Activated CD4-positive, alpha-beta memory T cell treated with anti-CD3 and anti-CD28 coated beads, Interleukin-2, amount 10 ng/mL, durations not matched to agents 7 days and 5 days (primary cell): ENCODE measurements around the gene SLCO2A1. TPM values are rescaled to one million over a fixed set of nuclear protein-coding genes. Genes with fewer than 3 reads are reported as not detected.

Experiments
- CTCF ChIA-PET: fragments of 350-600 bp; sonication (Branson Sonifier 250); formaldehyde crosslinking; loops from one replicate; lab custom pipeline; 2021; ENCODE audit warnings: antibody characterized with exemption, inconsistent platforms; lab: Charles Lee
- POLR2A ChIA-PET: fragments of 350-600 bp; sonication (Branson Sonifier 250); formaldehyde crosslinking; loops from one replicate; lab custom pipeline; 2021; ENCODE audit warnings: antibody characterized with exemption; lab: Charles Lee
- DNase-seq: peaks from one replicate; pipeline ENCODE4 v3.0.0-alpha.2; 2020
- H3K27ac Mint-ChIP-seq: one replicate; pipeline ENCODE4 v1.8.0; 2021; ENCODE audit warnings: mild to moderate bottlenecking, mixed read lengths
- H3K27me3 Mint-ChIP-seq: one replicate; pipeline ENCODE4 v1.8.0; 2021; ENCODE audit warnings: mixed read lengths
- H3K36me3 Mint-ChIP-seq: one replicate; pipeline ENCODE4 v1.8.0; 2021; ENCODE audit warnings: low read depth, mixed read lengths
- H3K4me1 Mint-ChIP-seq: one replicate; pipeline ENCODE4 v1.8.0; 2021; ENCODE audit warnings: mixed read lengths
- H3K4me3 Mint-ChIP-seq: one replicate; pipeline ENCODE4 v1.8.0; 2021; ENCODE audit warnings: mild to moderate bottlenecking, mixed read lengths
- H3K9me3 Mint-ChIP-seq: one replicate; pipeline ENCODE4 v1.8.0; 2021; ENCODE audit warnings: mixed read lengths
- total RNA-seq, 2 experiments: library from RNA; stranded (reverse); gene quantifications; one replicate each; pipeline ENCODE4 v1.2.3, GENCODE V29; 2021

Gene SLCO2A1
- total RNA-seq, 2 experiments from 2014 or later = not detected

- Mint-ChIP-seq H3K9me3 (no peaks in the 10 kb centered on the region), H3K27me3 (peaks cover 17% of the 10 kb centered on the region), H3K4me1 (no peaks in the 10 kb centered on the region), H3K4me3 (no peak overlapping the region), H3K27ac (no peak overlapping the region), H3K36me3 (no peaks in the 10 kb centered on the region)
- ChIA-PET CTCF (no interaction called here), POLR2A (no interaction called here)
- DNase-seq = no peak
These were observed 31.7 kb downstream of the SLCO2A1 start for GRCh38 chr3:133997871-133998635.

DNA sequence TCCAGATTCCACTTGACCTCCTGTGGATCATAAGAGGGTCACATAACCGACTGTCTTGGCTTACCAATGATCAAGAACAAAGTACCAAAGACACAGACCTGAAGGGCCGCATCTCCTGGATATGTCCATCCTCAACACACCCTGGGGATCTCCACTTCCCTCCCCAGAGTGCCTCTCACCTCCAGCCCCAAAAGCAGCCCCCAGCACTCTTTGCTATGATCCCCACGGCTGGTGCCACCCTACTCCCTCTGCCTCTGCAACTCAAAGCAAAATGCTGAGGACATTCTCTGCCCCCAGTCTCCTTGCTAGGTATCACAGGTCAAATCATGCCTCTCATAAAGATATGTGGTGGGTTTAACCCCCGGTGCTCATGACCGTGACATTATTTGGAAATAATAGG, 32.7 kb downstream of the SLCO2A1 start:
- CTCF ChIA-PET = no interaction called here
- Mint-ChIP-seq H3K4me3 (no peak overlapping the region), H3K4me1 (no peaks in the 10 kb centered on the region), H3K27ac (no peak overlapping the region), H3K36me3 (no peaks in the 10 kb centered on the region), H3K9me3 (no peaks in the 10 kb centered on the region), H3K27me3 (peaks cover 17% of the 10 kb centered on the region)
- no peak for DNase-seq
- POLR2A ChIA-PET = no interaction called here

DNA sequence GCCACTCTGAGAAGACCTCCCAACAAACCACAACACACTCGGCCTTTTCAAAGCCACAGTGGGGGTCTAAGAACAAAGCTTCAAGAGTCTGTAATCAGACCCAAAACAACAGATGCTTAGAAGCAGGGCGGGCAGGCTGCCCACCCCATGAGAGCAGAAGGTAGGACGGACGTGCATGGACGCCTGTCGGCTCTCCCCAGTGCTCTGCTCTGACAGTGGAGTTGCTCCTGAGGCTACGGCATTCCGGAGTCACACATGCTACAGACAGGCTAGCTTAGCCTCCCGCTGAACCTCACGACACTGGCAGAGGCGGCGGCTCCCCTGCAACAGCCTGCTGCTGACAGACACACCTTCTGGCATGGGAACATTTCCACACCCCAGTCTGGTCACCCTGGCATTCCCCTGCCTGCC, 33.5 kb downstream of the SLCO2A1 start:
- Mint-ChIP-seq H3K27me3 (peaks cover 17% of the 10 kb centered on the region), H3K9me3 (no peaks in the 10 kb centered on the region), H3K4me1 (no peaks in the 10 kb centered on the region), H3K36me3 (no peaks in the 10 kb centered on the region), H3K4me3 (no peak overlapping the region), H3K27ac (no peak overlapping the region)
- no peak for DNase-seq
- ChIA-PET POLR2A (no interaction called here), CTCF (no interaction called here)

GRCh38 chr3:133995264-133995663, 34.5 kb downstream of the SLCO2A1 start:
- no peak for DNase-seq
- ChIA-PET POLR2A (no interaction called here), CTCF (no interaction called here)
- Mint-ChIP-seq H3K27ac (no peak overlapping the region), H3K36me3 (no peaks in the 10 kb centered on the region), H3K4me3 (no peak overlapping the region), H3K27me3 (peaks cover 17% of the 10 kb centered on the region), H3K4me1 (no peaks in the 10 kb centered on the region), H3K9me3 (no peaks in the 10 kb centered on the region)

- no peak overlapping the region for H3K4me3 Mint-ChIP-seq
- ChIA-PET CTCF (no interaction called here), POLR2A (no interaction called here)
- H3K27ac Mint-ChIP-seq = no peak overlapping the region
- H3K4me1 Mint-ChIP-seq = no peaks in the 10 kb centered on the region
- peaks cover 14% of the 10 kb centered on the region for H3K27me3 Mint-ChIP-seq
- DNase-seq = no peak
- H3K36me3 Mint-ChIP-seq = no peaks in the 10 kb centered on the region
- H3K9me3 Mint-ChIP-seq = no peaks in the 10 kb centered on the region
These were observed 35.4 kb downstream of the SLCO2A1 start for GRCh38 chr3:133994166-133994890.

- H3K4me3 Mint-ChIP-seq = no peak overlapping the region
- DNase-seq = no peak
- CTCF ChIA-PET = no interaction called here
- no peaks in the 10 kb centered on the region for H3K36me3 Mint-ChIP-seq
- POLR2A ChIA-PET = no interaction called here
- peaks cover 15% of the 10 kb centered on the region for H3K27me3 Mint-ChIP-seq
- H3K4me1 Mint-ChIP-seq = no peaks in the 10 kb centered on the region
- no peak overlapping the region for H3K27ac Mint-ChIP-seq
- H3K9me3 Mint-ChIP-seq = no peaks in the 10 kb centered on the region
These were observed 36.6 kb downstream of the SLCO2A1 start for GRCh38 chr3:133992951-133993620.

DNA sequence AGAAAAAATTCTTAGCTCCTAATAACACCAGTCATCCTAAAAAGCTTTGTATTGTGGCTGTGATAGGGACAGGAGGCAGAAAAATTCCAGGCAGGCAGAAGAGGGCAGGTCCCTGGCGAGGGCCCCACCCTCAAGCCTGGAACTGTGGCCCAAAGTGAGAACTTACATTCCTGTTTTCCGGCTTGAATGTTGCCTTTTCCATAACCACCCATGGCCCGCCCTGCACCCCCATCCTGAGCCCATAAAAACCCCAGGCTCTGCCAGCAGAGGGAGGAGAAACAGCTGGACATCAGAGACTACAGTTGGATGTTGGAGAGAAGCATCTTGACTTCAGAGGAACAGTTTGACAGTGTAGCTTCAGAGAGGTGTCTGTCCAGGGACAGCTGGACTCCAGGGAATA, 37.3 kb downstream of the SLCO2A1 start:
- Mint-ChIP-seq H3K36me3 (no peaks in the 10 kb centered on the region), H3K4me1 (no peaks in the 10 kb centered on the region), H3K4me3 (no peak overlapping the region), H3K27me3 (peaks cover 17% of the 10 kb centered on the region), H3K27ac (no peak overlapping the region), H3K9me3 (no peaks in the 10 kb centered on the region)
- no peak for DNase-seq
- ChIA-PET CTCF (no interaction called here), POLR2A (no interaction called here)

DNA sequence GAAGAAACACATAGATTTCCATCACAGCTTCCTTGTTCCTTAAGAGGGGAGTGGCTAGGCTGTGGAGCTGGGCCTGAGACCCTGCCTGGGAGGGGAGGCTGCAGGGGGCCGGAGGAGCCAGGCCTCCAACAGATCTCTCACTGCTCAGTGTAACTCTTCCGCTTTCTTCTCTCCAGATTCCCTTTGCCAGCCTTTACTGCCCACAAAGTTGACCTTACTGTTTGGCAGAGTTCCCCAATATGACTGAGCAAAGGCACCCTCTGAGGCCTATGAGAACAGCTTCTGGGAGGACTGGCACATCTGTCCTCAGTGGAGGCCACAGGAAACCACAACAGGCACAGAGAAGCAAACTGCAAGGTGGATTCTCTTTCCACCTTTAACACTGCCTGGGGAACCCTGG, 38.1 kb downstream of the SLCO2A1 start:
- no peak overlapping the region for H3K4me3 Mint-ChIP-seq
- H3K36me3 Mint-ChIP-seq = no peaks in the 10 kb centered on the region
- ChIA-PET POLR2A (no interaction called here), CTCF (no interaction called here)
- no peaks in the 10 kb centered on the region for H3K9me3 Mint-ChIP-seq
- no peaks in the 10 kb centered on the region for H3K4me1 Mint-ChIP-seq
- H3K27me3 Mint-ChIP-seq = peaks cover 18% of the 10 kb centered on the region
- DNase-seq = no peak
- no peak overlapping the region for H3K27ac Mint-ChIP-seq

DNA sequence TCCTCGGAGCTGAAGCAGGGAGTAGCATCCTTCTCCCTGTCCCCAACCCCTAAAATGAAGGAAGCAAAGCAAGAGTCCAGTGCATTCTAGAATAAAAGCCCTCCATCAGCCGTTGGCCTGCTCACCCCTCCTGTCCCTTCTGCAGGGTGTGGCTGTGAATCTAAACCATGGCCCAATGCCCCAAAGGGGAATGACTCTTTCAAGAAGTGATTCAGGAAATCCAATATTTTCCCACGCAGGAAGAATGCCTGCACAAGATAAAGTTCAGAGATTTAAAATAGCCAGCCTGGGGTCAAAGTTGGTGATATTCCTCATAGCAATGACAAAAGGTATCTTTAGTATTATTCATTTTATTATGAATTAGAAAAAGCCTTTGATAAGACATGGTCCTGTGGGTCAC, 38.5 kb downstream of the SLCO2A1 start:
- ChIA-PET POLR2A (no interaction called here), CTCF (no interaction called here)
- peaks cover 18% of the 10 kb centered on the region for H3K27me3 Mint-ChIP-seq
- no peaks in the 10 kb centered on the region for H3K9me3 Mint-ChIP-seq
- no peak overlapping the region for H3K27ac Mint-ChIP-seq
- H3K36me3 Mint-ChIP-seq = no peaks in the 10 kb centered on the region
- DNase-seq = no peak
- no peaks in the 10 kb centered on the region for H3K4me1 Mint-ChIP-seq
- H3K4me3 Mint-ChIP-seq = no peak overlapping the region

DNA sequence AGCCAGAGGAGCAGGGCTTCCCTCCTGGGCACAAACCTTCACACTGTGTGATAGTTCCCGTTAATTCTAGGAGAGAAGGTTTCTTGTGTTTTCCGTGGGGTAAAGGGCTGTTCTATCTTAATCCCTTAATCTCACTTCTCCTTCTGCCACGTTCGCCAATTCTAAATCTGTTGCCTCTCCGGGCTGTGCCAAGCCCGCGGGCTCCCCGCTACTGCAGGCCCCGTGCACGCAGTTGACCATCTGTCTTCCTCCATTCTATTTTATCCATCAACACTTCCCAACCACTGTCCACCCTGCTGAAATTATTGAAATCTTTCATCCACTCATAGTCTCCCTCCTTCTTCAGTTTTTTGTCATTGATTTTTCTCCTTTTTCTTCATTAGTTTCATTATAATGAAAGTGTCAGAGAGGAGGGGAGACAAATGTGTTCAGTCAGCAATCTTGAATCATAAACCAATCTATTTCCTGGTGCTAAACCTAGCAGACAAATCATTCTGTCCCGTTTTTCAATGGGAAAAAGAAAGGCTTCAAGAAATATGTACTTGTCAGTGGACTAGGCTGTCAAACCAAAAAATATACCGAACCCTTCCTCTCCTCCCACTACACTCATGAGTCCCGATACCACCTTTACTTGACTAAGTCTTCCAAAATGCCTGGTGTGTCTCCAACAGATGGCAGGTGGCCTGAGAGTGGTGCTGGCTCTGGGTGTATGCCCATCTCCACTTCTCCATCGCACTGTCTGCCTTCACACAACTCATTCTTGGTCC, 39.6 kb downstream of the SLCO2A1 start:
- ChIA-PET CTCF (no interaction called here), POLR2A (no interaction called here)
- no peak overlapping the region for H3K27ac Mint-ChIP-seq
- no peaks in the 10 kb centered on the region for H3K36me3 Mint-ChIP-seq
- H3K27me3 Mint-ChIP-seq = peaks cover 22% of the 10 kb centered on the region
- DNase-seq = no peak
- H3K4me1 Mint-ChIP-seq = no peaks in the 10 kb centered on the region
- H3K4me3 Mint-ChIP-seq = no peak overlapping the region
- H3K9me3 Mint-ChIP-seq = no peaks in the 10 kb centered on the region

- DNase-seq = no peak
- ChIA-PET POLR2A (no interaction called here), CTCF (no interaction called here)
- Mint-ChIP-seq H3K27me3 (peaks cover 20% of the 10 kb centered on the region), H3K4me3 (no peak overlapping the region), H3K36me3 (no peaks in the 10 kb centered on the region), H3K9me3 (no peaks in the 10 kb centered on the region), H3K27ac (no peak overlapping the region), H3K4me1 (no peaks in the 10 kb centered on the region)
These were observed 41.0 kb downstream of the SLCO2A1 start for GRCh38 chr3:133988631-133989161.

- H3K27ac Mint-ChIP-seq = no peak overlapping the region
- no peaks in the 10 kb centered on the region for H3K36me3 Mint-ChIP-seq
- no peaks in the 10 kb centered on the region for H3K9me3 Mint-ChIP-seq
- H3K27me3 Mint-ChIP-seq = peaks cover 20% of the 10 kb centered on the region
- no peak overlapping the region for H3K4me3 Mint-ChIP-seq
- DNase-seq = no peak
- ChIA-PET POLR2A (no interaction called here), CTCF (no interaction called here)
- H3K4me1 Mint-ChIP-seq = no peaks in the 10 kb centered on the region
These were observed 41.7 kb downstream of the SLCO2A1 start for GRCh38 chr3:133987948-133988484.
